H1 (cell line): ENCODE data around the gene PLTP. TPM values are rescaled to one million over a fixed set of nuclear protein-coding genes. Genes with fewer than 3 reads are reported as not detected.
A peak's percentile ranks its signal among the peaks of the same experiment; 100 is the strongest.

Experiments
- CHD7 ChIP-seq: fragments of 300-600 bp; sonication (generic); IDR thresholded peaks from 2 replicates; pipeline ENCODE4 v1.7.1; 2012; ENCODE audit warnings: low read length, moderate library complexity, mild to moderate bottlenecking, inconsistent platforms; ENCODE audit not compliant: insufficient replicate concordance
- EZH2 ChIP-seq: fragments of 200-600 bp; sonication (generic); IDR thresholded peaks from 2 replicates; pipeline ENCODE4 v1.7.1; 2012; ENCODE audit warnings: low read depth, mild to moderate bottlenecking, moderate library complexity, low read length, inconsistent platforms; ENCODE audit not compliant: severe bottlenecking
- HDAC2 ChIP-seq, 2 experiments: fragments of 300-600 bp in 1 of 2; sonication (generic) in 1 of 2; IDR thresholded peaks; 2 replicates each; pipeline ENCODE4 v1.6.1; 2011 to 2012; ENCODE audit warnings: low read depth in 2 of 2, low read length in 2 of 2, mild to moderate bottlenecking in 2 of 2, moderate library complexity in 2 of 2, borderline replicate concordance in 1 of 2, inconsistent platforms in 1 of 2
- MAFK ChIP-seq: IDR thresholded peaks from 2 replicates; pipeline ENCODE4 v1.6.1; 2012; ENCODE audit warnings: low read depth, mild to moderate bottlenecking, improper control_type of control experiment, low read length
- POU5F1 ChIP-seq: IDR thresholded peaks from 2 replicates; pipeline ENCODE4 v1.6.1; 2011; ENCODE audit warnings: low read depth, mild to moderate bottlenecking, low read length, moderate library complexity
- RAD21 ChIP-seq, 2 experiments: IDR thresholded peaks in 1 of 2; conservative IDR thresholded peaks in 1 of 2; 2 replicates each; pipeline ENCODE4 v1.6.1; 2011; ENCODE audit warnings: low read depth in 2 of 2, low read length in 2 of 2, improper control_type of control experiment in 1 of 2, inconsistent platforms in 1 of 2, mild to moderate bottlenecking in 1 of 2, moderate library complexity in 1 of 2
- SP1 ChIP-seq: IDR thresholded peaks from 2 replicates; pipeline ENCODE4 v1.6.1; 2011; ENCODE audit warnings: low read depth, low read length
- SRF ChIP-seq: IDR thresholded peaks from 2 replicates; pipeline ENCODE4 v1.6.1; 2011; ENCODE audit warnings: mild to moderate bottlenecking, low read depth, low read length, moderate library complexity
- SUZ12 ChIP-seq: fragments of 200-600 bp; sonication (generic); IDR thresholded peaks from 2 replicates; pipeline ENCODE4 v1.6.1; 2012; ENCODE audit warnings: mild to moderate bottlenecking, inconsistent platforms, low read length, moderate library complexity, mixed read lengths
- polyA plus RNA-seq, 7 experiments: library from polyadenylated mRNA; depleted of rRNA in 3 of 7; stranded (reverse) in 5 of 7; unstranded in 2 of 7; fragments of >200 nt in 5 of 7; fragments of 200-250 nt in 2 of 7; gene quantifications; 1 replicate in 5 of 7; 2 replicates in 1 of 7; 4 replicates in 1 of 7; pipeline versions ENCODE4 v1.2.1 to v1.2.3, GENCODE V29; 2011 to 2013; ENCODE audit warnings: missing spikeins in 2 of 7, mixed read lengths in 2 of 7
- total RNA-seq: library from RNA; stranded (reverse); fragmentation: NEBNext Ultra II Directional; extraction: Animal tissue kit (Norgen Biotek cat#: 25700); gene quantifications from 2 replicates; pipeline ENCODE4 v1.2.1, GENCODE V29; 2021

The PLTP gene
- total and polyA plus RNA-seq, 2 of the 8 experiments (the other 6 are each of a cell fraction or from before 2014, with no cell fraction given), result 120 to 194 TPM

- peak; percentile 29 to 63 for TF ChIP-seq RAD21 (IDR thresholded peaks at IDR 0.05 in 1 of 2, conservative IDR thresholded peaks at IDR 0.05 in 1 of 2; ENCODE audit: low read depth in 2 of 2, low read length in 2 of 2)
- TF ChIP-seq SRF, result no peak
- no peak; a peak in 1 of 4 replicates for TF ChIP-seq HDAC2 (IDR thresholded peaks at IDR 0.05; ENCODE audit: borderline replicate concordance in 1 of 2, low read depth in 2 of 2, low read length in 2 of 2)
- no peak for TF ChIP-seq EZH2
- TF ChIP-seq SP1, result no peak
- no peak for TF ChIP-seq SUZ12
- TF ChIP-seq CHD7, result no peak
- no peak for TF ChIP-seq POU5F1
- no peak for TF ChIP-seq MAFK
These were observed 21.6 kb downstream of the PLTP start (continued) for GRCh38 chr20:45890077-45890984.
